OCI-LY1 (cell line): Measurements from ENCODE around the gene UBA6.

ENCODE experiments used
- H2AFZ ChIP-seq: fragments of 200-600 bp; sonication (generic), shearing (Covaris generic); 2 replicates; pipeline ENCODE4 v1.6.0; 2014; ENCODE audit warnings: antibody characterized with exemption, mild to moderate bottlenecking, low read length
- H3F3A ChIP-seq: fragments of 200-600 bp; sonication (generic), shearing (Covaris generic); 2 replicates; pipeline ENCODE4 v1.6.0; 2014; ENCODE audit warnings: mild to moderate bottlenecking, antibody characterized with exemption, low read length, moderate library complexity; ENCODE audit not compliant: insufficient read depth
- H3K27ac ChIP-seq: fragments of 200-600 bp; sonication (generic); 2 replicates; pipeline ENCODE4 v1.5.1; 2014; ENCODE audit warnings: low read length, mixed run types, mild to moderate bottlenecking, low read depth; ENCODE audit not compliant: poor library complexity, severe bottlenecking
- H3K27me3 ChIP-seq: fragments of 200-600 bp; sonication (generic); 2 replicates; pipeline ENCODE4 v1.6.0; 2014; ENCODE audit warnings: antibody characterized with exemption, mild to moderate bottlenecking, low read length, moderate library complexity; ENCODE audit not compliant: insufficient read depth
- H3K36me3 ChIP-seq: fragments of 200-600 bp; sonication (generic); 2 replicates; pipeline ENCODE4 v1.6.1; 2014; ENCODE audit warnings: mild to moderate bottlenecking, antibody characterized with exemption, low read length, moderate library complexity, mixed read lengths; ENCODE audit not compliant: insufficient read depth
- H3K4me1 ChIP-seq: fragments of 200-600 bp; sonication (generic); 2 replicates; pipeline ENCODE4 v1.5.1; 2014; ENCODE audit warnings: mild to moderate bottlenecking, low read length, moderate library complexity; ENCODE audit not compliant: insufficient read depth, severe bottlenecking
- H3K4me2 ChIP-seq: fragments of 200-600 bp; sonication (generic), shearing (Covaris generic); 2 replicates; pipeline ENCODE4 v1.6.1; 2014; ENCODE audit warnings: low read length
- H3K4me3 ChIP-seq: fragments of 200-600 bp; sonication (generic); 2 replicates; pipeline ENCODE4 v1.5.1; 2014; ENCODE audit warnings: low read length, low read depth, mild to moderate bottlenecking, mixed read lengths; ENCODE audit not compliant: poor library complexity, severe bottlenecking
- H3K79me2 ChIP-seq: fragments of 200-600 bp; shearing (Covaris generic); 2 replicates; pipeline ENCODE4 v1.6.1; 2016; ENCODE audit warnings: mixed run types, low read length, mixed read lengths; ENCODE audit not compliant: insufficient read depth
- H3K9ac ChIP-seq: fragments of 200-600 bp; sonication (generic), shearing (Covaris generic); 2 replicates; pipeline ENCODE4 v1.6.1; 2014; ENCODE audit warnings: mild to moderate bottlenecking, low read length, mixed read lengths
- H3K9me2 ChIP-seq: fragments of 200-600 bp; sonication (generic), shearing (Covaris generic); 2 replicates; pipeline ENCODE4 v1.6.1; 2014; ENCODE audit warnings: low read depth, mild to moderate bottlenecking, low read length, mixed read lengths
- H3K9me3 ChIP-seq: fragments of 200-600 bp; shearing (Covaris generic); 2 replicates; pipeline ENCODE4 v1.6.1; 2014; ENCODE audit warnings: low read length, mixed read lengths
- H4K20me1 ChIP-seq: fragments of 200-600 bp; sonication (generic), shearing (Covaris generic); 2 replicates; pipeline ENCODE4 v1.6.0; 2016; ENCODE audit warnings: mild to moderate bottlenecking, low read length; ENCODE audit not compliant: insufficient read depth
- EZH2 ChIP-seq: fragments of 200-600 bp; sonication (generic), shearing (Covaris generic); IDR thresholded peaks from 2 replicates; pipeline ENCODE4 v1.8.0; 2017; ENCODE audit warnings: borderline replicate concordance, mixed run types, mild to moderate bottlenecking, antibody characterized with exemption, low read length, moderate library complexity, mixed read lengths
- TF ChIP-seq, protein P1 (sequence below): fragments of 200-600 bp; sonication (generic), shearing (Covaris generic); IDR thresholded peaks from 2 replicates; pipeline ENCODE4 v1.5.1; 2017; ENCODE audit warnings: mild to moderate bottlenecking, antibody characterized with exemption, low read length, moderate library complexity, mixed read lengths

UBA6 gene

DNA sequence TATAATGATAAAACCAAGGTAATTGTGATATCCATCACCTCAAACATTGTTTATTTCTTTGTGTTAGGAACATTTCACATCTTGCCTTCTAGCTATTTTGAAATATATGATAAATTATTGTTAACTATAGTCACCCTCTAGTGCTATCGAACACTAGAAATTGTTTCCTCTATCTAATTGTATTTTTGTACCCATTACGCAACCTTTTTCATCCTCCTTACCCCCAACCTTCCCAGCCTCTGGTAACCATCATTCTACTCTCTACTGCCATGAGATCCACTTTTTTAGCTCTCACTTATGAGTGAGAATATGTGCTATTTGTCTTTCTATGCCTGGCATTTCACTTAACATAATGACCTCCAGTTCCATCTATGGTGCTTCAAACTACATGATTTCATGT, 3.9 kb upstream of the UBA6 start:
- 0 out of 2 replicates have a peak, but pooled peaks cover 7% of the 10 kb centered on the region for H3F3A ChIP-seq
- no peaks in the 10 kb centered on the region for H4K20me1 ChIP-seq
- no peaks in the 10 kb centered on the region for H3K27me3 ChIP-seq
- no peak overlapping the region for H3K9ac ChIP-seq
- H3K9me3 ChIP-seq = peaks cover 19% of the 10 kb centered on the region
- no peaks in the 10 kb centered on the region for H3K9me2 ChIP-seq
- H3K36me3 ChIP-seq = peaks cover 45% of the 10 kb centered on the region
- peaks cover 65% of the 10 kb centered on the region for H3K79me2 ChIP-seq
- H3K4me3 ChIP-seq = no peak overlapping the region
- peaks cover 20% of the 10 kb centered on the region for H3K4me1 ChIP-seq
- H2AFZ ChIP-seq = no peak overlapping the region
- TF ChIP-seq, protein P1, sequence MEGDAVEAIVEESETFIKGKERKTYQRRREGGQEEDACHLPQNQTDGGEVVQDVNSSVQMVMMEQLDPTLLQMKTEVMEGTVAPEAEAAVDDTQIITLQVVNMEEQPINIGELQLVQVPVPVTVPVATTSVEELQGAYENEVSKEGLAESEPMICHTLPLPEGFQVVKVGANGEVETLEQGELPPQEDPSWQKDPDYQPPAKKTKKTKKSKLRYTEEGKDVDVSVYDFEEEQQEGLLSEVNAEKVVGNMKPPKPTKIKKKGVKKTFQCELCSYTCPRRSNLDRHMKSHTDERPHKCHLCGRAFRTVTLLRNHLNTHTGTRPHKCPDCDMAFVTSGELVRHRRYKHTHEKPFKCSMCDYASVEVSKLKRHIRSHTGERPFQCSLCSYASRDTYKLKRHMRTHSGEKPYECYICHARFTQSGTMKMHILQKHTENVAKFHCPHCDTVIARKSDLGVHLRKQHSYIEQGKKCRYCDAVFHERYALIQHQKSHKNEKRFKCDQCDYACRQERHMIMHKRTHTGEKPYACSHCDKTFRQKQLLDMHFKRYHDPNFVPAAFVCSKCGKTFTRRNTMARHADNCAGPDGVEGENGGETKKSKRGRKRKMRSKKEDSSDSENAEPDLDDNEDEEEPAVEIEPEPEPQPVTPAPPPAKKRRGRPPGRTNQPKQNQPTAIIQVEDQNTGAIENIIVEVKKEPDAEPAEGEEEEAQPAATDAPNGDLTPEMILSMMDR = no peak
- no peak overlapping the region for H3K27ac ChIP-seq
- H3K4me2 ChIP-seq = no peak overlapping the region

- Histone ChIP-seq H3K27me3 (no peaks in the 10 kb centered on the region), H3K4me2 (peak overlapping the region; percentile 87), H3K79me2 (peaks cover 74% of the 10 kb centered on the region), H3K9ac (peak overlapping the region; percentile 72), H3K27ac (peak overlapping the region; percentile 60), H4K20me1 (no peaks in the 10 kb centered on the region), H2AFZ (peak overlapping the region; percentile 68; the same call in 1 of the 2 replicates), H3K4me3 (peak overlapping the region; percentile 94), H3K9me2 (no peaks in the 10 kb centered on the region), H3K36me3 (peaks cover 34% of the 10 kb centered on the region), H3K4me1 (peaks cover 28% of the 10 kb centered on the region), H3K9me3 (peaks cover 9% of the 10 kb centered on the region; the same call in 1 of the 2 replicates), H3F3A (0 out of 2 replicates have a peak, but pooled peaks cover 7% of the 10 kb centered on the region)
- TF ChIP-seq, protein P1 = no peak
- TF ChIP-seq EZH2 = no peak
Observed at GRCh38 chr4:67702166-67702565, 1.2 kb upstream of the UBA6 start.

GRCh38 chr4:67701517-67701850, 529 bp upstream of the UBA6 start:
- peak overlapping the region; percentile 60 for H3K27ac ChIP-seq
- peak overlapping the region; percentile 15; the same call in 1 of the 2 replicates for H2AFZ ChIP-seq
- peak overlapping the region; percentile 87 for H3K4me2 ChIP-seq
- no peaks in the 10 kb centered on the region for H4K20me1 ChIP-seq
- peaks cover 28% of the 10 kb centered on the region for H3K4me1 ChIP-seq
- no peaks in the 10 kb centered on the region for H3K9me2 ChIP-seq
- H3K27me3 ChIP-seq = no peaks in the 10 kb centered on the region
- H3F3A ChIP-seq = 0 out of 2 replicates have a peak, but pooled peaks cover 7% of the 10 kb centered on the region
- peak overlapping the region; percentile 94 for H3K4me3 ChIP-seq
- peaks cover 29% of the 10 kb centered on the region for H3K36me3 ChIP-seq
- TF ChIP-seq, protein P1 = no peak
- TF ChIP-seq EZH2 = no peak
- H3K9ac ChIP-seq = peak overlapping the region; percentile 72
- H3K79me2 ChIP-seq = peaks cover 73% of the 10 kb centered on the region
- H3K9me3 ChIP-seq = peaks cover 6% of the 10 kb centered on the region; the same call in 1 of the 2 replicates
